Stimulated activated CD4-positive, alpha-beta T cell treated with anti-CD3 and anti-CD28 coated beads, TNF-alpha, amount 100 ng/mL, for 24 hours (primary cell): ENCODE data around the gene PGA3.
"Not testable (repeated sequence)": the region's sequence is repeated elsewhere in the genome, so short reads cannot be mapped to it uniquely, and the experiment has no call there.

ENCODE experiments used
- DNase-seq, 3 experiments: peaks; one replicate each; pipeline ENCODE4 v3.0.0-alpha.2; 2020; ENCODE audit warnings: low read depth in 3 of 3

Gene PGA3

DNA sequence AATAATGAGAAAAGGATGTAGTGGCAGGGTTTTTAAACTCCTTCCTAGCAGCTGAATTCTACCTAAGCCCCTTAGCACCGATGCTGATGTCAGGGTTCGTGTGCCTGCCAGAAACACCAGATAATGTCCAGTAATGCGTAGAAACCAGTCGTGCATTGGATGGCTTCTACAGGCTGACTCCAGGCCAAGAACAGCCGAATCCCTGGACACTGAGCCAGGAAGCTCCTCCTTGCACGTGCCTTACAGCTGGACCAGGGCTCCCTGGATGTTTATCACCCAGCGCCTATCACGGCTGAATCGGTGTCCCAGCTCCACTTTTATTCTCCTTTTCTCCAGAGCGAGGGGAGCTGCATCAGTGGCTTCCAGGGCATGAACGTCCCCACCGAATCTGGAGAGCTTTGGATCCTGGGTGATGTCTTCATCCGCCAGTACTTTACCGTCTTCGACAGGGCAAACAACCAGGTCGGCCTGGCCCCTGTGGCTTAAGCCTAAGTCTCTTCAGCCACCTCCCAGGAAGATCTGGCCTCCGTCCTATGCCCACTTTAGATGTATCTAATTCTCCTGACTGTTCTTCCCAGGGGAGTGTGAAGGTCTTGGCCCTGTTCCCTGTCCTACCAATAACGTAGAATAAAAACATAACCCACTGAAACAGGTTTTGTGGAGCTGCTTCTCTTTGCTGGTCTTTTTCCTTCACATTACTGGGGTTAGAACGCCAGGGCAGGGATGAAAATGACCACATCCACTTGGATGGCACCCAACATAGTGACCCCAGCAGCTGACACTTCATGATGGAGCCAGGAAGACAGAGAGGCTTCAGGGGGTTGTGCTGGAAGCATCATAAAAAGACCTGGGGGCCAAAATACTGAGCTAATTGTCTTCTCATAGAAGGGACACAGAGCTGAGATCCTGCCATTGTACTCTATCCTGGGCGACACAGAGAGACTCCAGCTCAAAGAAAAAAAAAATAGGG is 47.8 kb downstream of the PGA3 start:
- DNase-seq: not testable (repeated sequence)

DNA sequence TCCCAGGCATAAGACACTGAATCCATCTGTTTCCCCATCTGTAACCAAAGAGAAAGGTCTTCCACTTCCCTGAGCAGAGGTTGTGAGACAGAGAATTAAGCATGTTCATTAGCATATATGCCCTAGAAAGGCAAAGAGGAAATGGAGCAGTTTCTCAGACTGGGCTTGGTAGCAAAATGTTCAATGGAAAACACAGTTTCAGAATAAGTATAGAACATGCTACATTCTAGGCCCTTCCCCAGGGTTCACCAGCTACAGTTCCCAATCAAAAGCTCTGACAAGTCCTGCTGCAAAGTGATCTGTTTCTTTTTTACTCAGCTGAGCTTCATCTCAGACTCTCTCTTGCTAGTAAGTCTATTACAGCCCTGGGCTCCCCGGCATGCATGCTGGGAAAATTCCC is 49.0 kb downstream of the PGA3 start:
- not testable (repeated sequence) for DNase-seq

DNA sequence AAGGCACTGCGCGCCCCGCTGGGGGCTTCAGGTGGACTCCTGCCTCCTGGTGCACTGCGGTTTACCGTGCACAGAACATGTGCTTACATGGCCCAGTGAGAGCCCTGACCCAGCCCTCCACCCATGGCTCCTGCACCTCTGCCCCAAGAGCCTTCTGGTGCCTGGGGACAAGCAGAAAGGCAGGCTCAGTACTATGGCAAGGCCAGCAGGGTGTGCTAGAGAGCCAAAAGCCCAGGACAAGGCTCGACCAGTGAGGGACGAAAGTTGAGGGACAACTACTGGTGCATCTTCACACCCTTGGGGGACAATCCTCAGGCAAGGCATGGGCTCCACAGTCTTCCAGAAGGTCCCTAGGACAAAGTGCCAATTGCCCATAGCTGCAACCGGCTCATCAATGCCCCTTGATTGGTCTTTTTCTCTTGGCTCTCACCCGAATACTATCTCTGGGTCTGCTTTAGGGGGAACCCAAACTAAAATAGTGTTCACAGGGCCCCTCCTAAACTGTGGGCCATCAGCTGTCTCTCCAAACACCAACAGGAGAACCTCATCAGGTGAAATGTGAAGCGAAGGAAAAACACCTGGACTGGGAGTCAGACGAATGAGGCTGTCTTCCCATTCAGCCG is 51.2 kb downstream of the PGA3 start:
- DNase-seq: peak; percentile 29 to 63 (median 43)

DNA sequence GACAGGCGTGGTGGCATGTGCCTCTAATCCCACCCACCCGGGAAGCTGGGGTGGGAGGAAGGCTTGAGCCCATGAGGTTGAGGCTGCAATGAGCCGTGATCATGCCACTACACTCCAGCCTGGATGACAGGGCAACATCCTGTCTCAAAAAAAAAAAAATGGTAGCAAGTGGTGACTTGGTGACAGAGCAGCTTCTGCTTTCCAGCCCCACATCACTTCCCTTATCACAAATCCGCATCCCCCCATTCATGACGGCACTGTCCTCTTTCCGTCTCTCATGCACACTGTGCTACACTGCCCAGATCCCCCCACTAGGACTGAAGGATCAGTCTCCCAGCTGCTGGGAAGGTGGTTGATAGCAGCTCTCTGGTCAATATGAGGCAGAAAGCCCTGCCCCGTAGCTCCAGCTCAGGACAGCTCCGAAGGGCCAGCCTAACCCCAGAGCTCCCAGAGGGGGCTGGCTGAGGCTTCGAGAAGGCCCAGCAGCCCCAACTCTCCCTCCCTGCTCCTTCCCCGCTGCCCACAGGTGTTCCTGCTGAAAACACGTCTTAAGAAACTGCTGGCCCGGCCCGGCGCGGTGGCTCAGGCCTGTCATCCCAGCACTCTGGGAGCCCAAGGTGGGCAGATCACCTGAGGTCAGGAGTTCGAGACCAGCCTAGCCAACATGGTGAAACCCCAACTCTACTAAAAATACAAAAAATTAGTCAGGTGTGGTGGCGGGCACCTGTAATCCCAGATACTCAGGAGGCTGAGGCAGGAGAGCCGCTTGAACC is 53.6 kb downstream of the PGA3 start:
- DNase-seq: no peak

DNA sequence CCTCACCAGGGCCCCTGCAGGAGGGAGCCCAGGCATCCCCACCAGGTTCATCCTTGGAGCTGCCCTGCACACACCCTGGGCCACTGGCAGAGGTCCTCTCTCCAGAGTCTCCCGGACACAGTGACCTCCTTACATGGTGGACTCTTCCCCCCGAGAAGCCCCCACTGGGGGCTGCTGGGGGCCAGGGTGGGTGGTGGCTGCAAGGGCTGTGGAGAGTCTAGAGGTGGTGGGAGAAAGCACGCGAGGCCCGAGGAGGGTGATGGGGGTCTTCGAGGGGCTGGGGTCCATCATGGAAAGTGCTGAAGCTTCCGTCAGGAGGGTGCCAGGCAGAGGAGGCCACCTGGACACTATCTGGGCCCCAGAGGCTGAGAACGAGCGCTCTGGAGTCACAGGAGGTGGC is 55.2 kb downstream of the PGA3 start:
- no peak for DNase-seq

DNA sequence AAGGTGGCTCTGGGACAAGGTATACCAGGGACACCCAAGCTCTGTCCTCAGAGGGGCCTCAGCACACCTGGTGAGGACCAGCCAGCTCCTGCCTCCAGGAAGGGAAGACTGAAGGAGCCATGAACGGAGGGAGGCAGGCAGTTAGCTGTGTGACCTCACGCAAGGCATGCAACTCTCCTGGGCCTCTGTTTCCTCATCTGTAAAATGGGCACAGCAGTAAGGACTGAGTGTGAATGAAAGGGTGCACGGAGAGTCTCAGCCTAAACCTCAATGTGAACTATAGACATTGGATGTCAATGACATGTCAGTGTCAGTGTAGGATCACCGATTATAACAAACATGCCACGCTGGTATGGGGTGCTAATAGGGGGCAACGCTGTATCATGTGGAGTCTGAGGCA is 56.0 kb downstream of the PGA3 start:
- DNase-seq: no peak
